Activated CD4-positive, alpha-beta memory T cell treated with anti-CD3 and anti-CD28 coated beads for 36 hours (primary cell): Measurements from ENCODE around the gene CCNF. TPM values are rescaled to one million over a fixed set of nuclear protein-coding genes. Genes with fewer than 3 reads are reported as not detected.

Experiments used
- CTCF ChIA-PET: fragments of 350-600 bp; sonication (Branson Sonifier 250); formaldehyde crosslinking; loops from one replicate; lab custom pipeline; 2021; ENCODE audit warnings: antibody characterized with exemption, inconsistent platforms; lab: Charles Lee
- POLR2A ChIA-PET: fragments of 350-600 bp; sonication (Branson Sonifier 250); formaldehyde crosslinking; loops from one replicate; lab custom pipeline; 2021; ENCODE audit warnings: antibody characterized with exemption; lab: Charles Lee
- DNase-seq: peaks from one replicate; pipeline ENCODE4 v3.0.0-alpha.2; 2020
- H3K27ac Mint-ChIP-seq: one replicate; pipeline ENCODE4 v1.8.0; 2021; ENCODE audit warnings: mixed read lengths
- H3K27me3 Mint-ChIP-seq: one replicate; pipeline ENCODE4 v1.8.0; 2021; ENCODE audit warnings: mixed read lengths
- H3K36me3 Mint-ChIP-seq: one replicate; pipeline ENCODE4 v1.8.0; 2021; ENCODE audit warnings: mixed read lengths
- H3K4me1 Mint-ChIP-seq: one replicate; pipeline ENCODE4 v1.8.0; 2021; ENCODE audit warnings: low read depth, mixed read lengths
- H3K4me3 Mint-ChIP-seq: one replicate; pipeline ENCODE4 v1.8.0; 2021; ENCODE audit warnings: mild to moderate bottlenecking, mixed read lengths
- H3K9me3 Mint-ChIP-seq: one replicate; pipeline ENCODE4 v1.8.0; 2021; ENCODE audit warnings: mixed read lengths
- intact Hi-C: fragments of 100-400 bp; cut with micrococcal nuclease; formaldehyde crosslinking; loops from one replicate; pipeline ENCODE4 v1.15.1; 2023
- total RNA-seq, 2 experiments: library from RNA; stranded (reverse); gene quantifications; one replicate each; pipeline ENCODE4 v1.2.3, GENCODE V29; 2021

Gene CCNF
- total RNA-seq, 2 experiments from 2014 or later, result 53.5 to 54.7 TPM

DNA sequence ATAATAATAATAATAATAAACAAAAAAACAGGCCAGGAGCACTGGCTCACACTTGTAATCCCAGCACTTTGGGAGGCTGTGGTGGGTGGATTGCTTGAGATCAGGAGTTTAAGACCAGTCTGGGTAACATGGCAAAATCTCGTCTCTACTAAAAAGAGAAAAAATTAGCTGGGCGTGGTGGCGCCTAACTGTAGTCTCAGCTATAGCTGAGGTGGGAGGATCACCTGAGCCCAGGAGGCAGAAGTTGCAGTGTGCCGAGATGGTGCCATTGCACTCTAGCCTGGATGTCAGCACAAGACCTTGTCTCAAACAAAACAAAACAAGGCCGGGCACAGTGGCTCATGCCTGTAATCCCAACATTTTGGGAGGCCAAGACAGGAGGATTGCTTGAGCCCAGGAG is 65.8 kb downstream of the CCNF start:
- H3K4me3 Mint-ChIP-seq, result no peak overlapping the region
- no peaks in the 10 kb centered on the region for H3K36me3 Mint-ChIP-seq
- H3K27me3 Mint-ChIP-seq, result no peaks in the 10 kb centered on the region
- ChIA-PET CTCF (interaction anchor here (1.6 kb wide), 1 partner anchor 355 kb away, joined by 3 read pairs; no protein-coding TSS in a partner anchor), POLR2A (no interaction called here)
- H3K4me1 Mint-ChIP-seq, result no peaks in the 10 kb centered on the region
- intact Hi-C loops, result no loop called here
- no peak for DNase-seq
- H3K27ac Mint-ChIP-seq, result no peak overlapping the region
- no peaks in the 10 kb centered on the region for H3K9me3 Mint-ChIP-seq

DNA sequence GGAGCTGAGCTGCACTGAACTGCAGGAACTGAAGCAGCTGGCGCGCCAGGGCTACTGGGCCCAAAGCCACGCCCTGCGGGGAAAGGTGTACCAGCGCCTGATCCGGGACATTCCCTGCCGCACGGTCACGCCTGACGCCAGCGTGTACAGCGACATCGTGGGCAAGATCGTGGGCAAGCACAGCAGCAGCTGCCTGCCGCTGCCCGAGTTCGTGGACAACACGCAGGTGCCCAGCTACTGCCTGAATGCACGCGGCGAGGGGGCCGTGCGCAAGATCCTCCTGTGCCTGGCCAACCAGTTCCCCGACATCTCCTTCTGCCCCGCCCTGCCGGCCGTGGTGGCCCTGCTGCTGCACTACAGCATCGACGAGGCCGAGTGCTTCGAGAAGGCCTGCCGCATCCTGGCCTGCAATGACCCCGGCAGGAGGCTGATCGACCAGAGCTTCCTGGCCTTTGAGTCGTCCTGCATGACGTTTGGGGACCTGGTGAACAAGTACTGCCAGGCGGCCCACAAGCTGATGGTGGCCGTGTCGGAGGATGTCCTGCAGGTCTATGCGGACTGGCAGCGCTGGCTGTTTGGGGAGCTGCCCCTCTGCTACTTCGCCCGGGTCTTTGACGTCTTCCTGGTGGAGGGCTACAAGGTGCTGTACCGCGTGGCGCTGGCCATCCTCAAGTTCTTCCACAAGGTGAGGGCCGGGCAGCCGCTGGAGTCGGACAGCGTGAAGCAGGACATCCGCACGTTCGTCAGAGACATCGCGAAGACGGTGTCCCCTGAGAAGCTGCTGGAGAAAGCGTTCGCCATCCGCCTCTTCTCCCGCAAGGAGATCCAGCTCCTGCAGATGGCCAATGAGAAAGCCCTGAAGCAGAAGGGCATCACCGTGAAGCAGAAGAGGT is 67.2 kb downstream of the CCNF start:
- H3K4me1 Mint-ChIP-seq, result no peaks in the 10 kb centered on the region
- no peak overlapping the region for H3K27ac Mint-ChIP-seq
- POLR2A ChIA-PET, result no interaction called here
- no peak for DNase-seq
- no peaks in the 10 kb centered on the region for H3K36me3 Mint-ChIP-seq
- no peaks in the 10 kb centered on the region for H3K27me3 Mint-ChIP-seq
- no peak overlapping the region for H3K4me3 Mint-ChIP-seq
- intact Hi-C loops, result no loop called here
- CTCF ChIA-PET, result no interaction called here
- no peaks in the 10 kb centered on the region for H3K9me3 Mint-ChIP-seq

DNA sequence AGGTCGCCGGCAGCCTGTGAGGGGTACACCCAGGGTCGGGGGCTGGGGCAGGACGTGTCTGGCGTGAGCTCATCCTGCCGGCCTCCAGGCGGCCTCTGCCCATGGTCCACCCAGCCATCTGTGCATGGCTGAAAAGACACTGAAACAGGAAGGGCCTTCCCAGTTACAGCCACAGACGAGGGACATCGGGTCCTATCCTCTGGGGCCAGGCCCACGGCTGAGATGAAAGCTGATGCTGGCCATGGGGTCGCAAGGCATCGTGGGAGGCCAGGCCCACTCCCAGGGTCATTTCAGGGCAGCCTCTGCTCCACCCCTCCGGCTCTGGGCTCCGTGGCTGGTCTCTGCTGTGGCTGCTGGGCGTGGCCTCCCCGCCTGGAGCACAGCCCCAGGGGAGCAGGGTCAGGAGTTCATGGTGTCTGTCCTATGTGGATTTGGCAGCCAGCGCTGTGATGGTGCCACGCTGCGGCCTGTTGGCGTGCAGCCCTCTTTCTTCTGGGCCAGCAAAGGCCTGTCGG is 67.9 kb downstream of the CCNF start:
- Mint-ChIP-seq H3K27me3 (no peaks in the 10 kb centered on the region), H3K4me3 (no peak overlapping the region), H3K36me3 (no peaks in the 10 kb centered on the region), H3K9me3 (no peaks in the 10 kb centered on the region), H3K4me1 (no peaks in the 10 kb centered on the region), H3K27ac (no peak overlapping the region)
- no peak for DNase-seq
- ChIA-PET CTCF (no interaction called here), POLR2A (no interaction called here)
- intact Hi-C loops, result no loop called here

DNA sequence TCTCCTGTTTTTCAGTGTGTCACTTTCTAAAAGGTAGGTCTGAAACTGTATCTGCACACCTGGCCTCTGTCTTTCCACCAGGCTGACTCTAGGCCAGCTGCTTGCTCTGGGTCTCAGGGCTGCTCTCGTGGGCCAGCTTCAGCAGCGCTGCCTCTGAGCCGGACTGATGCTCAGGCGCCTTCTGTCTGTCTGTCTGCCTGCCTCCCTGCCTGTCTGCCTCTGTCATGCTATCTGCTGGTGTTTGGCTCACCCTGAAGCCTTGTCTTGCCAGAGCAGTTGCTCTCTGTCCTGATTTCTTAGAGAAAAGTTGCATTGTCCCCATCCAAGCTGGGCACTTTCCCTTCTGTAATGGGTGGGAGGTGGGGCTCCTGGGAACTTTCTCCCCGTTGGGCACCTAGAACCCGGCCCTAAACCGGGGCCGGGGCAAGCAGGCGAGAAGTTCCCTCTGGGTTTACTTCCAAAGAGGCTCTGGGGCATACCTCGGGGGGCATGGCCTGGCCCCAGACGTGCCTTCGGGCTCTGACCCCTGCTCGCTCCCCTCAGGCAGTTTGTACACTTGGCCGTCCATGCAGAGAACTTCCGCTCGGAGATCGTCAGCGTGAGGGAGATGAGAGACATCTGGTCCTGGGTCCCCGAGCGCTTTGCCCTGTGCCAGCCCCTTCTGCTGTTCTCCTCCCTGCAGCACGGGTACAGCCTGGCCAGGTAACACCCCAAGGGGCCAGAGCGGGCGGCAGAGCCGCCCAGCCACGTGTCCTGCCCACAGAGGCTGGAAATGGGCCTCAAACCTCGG is 68.6 kb downstream of the CCNF start:
- intact Hi-C loops, result no loop called here
- H3K27me3 Mint-ChIP-seq, result no peaks in the 10 kb centered on the region
- POLR2A ChIA-PET, result interaction anchor here (0.7 kb wide), 1 partner anchor 23 kb away, joined by 3 read pairs; the partner anchor contains the start of gene TBC1D24
- CTCF ChIA-PET, result no interaction called here
- H3K4me3 Mint-ChIP-seq, result no peak overlapping the region
- no peak for DNase-seq
- H3K9me3 Mint-ChIP-seq, result no peaks in the 10 kb centered on the region
- H3K4me1 Mint-ChIP-seq, result no peaks in the 10 kb centered on the region
- no peaks in the 10 kb centered on the region for H3K36me3 Mint-ChIP-seq
- no peak overlapping the region for H3K27ac Mint-ChIP-seq

DNA sequence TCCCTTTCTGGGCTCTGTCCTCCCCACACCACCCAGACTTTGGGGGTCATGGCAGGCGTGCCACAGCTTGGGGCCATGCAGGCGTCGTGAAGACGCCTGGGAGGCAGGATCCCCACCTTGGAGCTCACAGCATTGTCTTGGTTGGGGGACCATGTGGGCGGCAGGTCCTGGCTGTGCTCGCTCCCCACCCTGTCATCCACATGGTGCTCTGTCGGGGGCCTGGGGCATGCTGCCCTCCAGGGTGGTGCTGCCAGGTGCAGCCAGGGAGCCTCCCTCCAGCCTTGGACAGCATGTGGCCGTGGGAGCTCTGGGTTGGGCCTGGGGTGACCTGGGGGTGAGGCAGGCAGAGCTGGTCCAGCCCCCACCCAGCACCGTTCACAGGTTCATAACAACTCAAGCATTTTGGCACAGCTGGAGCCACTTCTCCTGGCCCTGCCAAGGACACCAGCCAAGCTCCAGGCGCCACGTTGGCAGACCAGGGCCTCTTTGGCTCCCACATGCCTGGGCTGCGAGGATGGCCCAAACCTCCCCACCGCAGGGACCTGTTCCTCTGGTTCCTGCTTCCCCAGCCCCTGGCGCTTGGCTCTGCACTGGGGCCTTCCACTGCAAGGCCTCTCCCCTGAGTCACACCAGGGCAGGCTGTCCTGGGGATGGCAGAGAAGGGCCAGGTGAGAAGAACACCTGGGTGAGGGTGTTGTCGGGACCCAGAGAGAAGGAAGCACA is 69.4 kb downstream of the CCNF start:
- POLR2A ChIA-PET, result interaction anchor here (0.7 kb wide), 1 partner anchor 24 kb away, joined by 3 read pairs; the partner anchor contains the start of gene TBC1D24
- Mint-ChIP-seq H3K27ac (no peak overlapping the region), H3K4me3 (no peak overlapping the region), H3K4me1 (no peaks in the 10 kb centered on the region), H3K27me3 (no peaks in the 10 kb centered on the region), H3K9me3 (no peaks in the 10 kb centered on the region), H3K36me3 (no peaks in the 10 kb centered on the region)
- DNase-seq, result no peak
- CTCF ChIA-PET, result no interaction called here
- intact Hi-C loops, result no loop called here

DNA sequence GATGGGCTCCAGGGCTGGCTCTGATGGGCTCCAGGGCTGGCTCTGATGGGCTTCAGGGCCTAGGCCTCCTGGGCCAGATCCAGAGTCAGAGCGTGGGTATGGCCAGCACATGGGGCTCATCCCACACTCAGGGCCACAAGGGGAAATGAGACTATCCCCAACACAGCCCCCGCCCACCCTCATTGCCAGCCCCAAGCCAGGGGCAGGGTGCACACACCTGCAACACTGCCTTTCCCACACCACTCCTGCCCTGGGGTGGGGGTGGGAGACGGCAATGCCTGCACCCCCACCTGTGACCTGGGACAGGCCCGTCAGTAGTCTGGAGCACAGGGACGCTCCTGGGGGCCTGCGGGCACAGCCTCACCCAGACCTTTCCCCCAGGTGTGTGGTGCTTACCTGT is 70.2 kb downstream of the CCNF start:
- Mint-ChIP-seq H3K27me3 (no peaks in the 10 kb centered on the region), H3K9me3 (no peaks in the 10 kb centered on the region), H3K4me1 (no peaks in the 10 kb centered on the region), H3K36me3 (no peaks in the 10 kb centered on the region), H3K4me3 (no peak overlapping the region), H3K27ac (no peak overlapping the region)
- CTCF ChIA-PET, result interaction anchor here (1.0 to 2.9 kb wide), 2 partner anchors 40 to 305 kb away, joined by 3 to 21 read pairs; partner anchors contain the start of gene TEDC2
- POLR2A ChIA-PET, result no interaction called here
- intact Hi-C loops, result no loop called here
- DNase-seq, result no peak

DNA sequence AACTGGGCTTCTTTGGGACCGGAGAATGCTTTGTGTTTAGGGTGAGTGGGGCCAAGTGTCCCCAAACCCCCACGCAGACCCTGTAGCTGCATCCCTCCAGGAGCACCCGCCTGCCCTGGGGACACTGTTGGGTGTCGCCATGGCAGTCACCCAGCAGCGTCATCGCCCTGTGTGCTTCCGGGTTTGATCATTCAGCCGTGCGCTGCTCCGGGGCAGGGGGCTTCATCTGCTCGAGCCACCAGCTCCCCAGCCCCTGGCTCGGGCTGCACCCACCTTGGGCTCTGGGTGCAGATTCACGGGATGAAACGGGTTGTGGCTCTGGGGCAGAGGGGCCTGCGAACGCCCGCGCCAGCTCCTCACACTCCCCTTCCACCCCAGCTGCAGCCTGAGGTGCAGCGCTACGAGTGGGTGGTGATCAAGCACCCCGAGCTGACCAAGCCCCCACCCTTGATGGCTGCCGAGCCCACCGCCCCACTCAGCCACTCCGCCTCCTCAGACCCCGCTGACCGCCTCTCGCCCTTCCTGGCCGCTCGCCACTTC is 70.7 kb downstream of the CCNF start:
- Mint-ChIP-seq H3K4me3 (no peak overlapping the region), H3K9me3 (no peaks in the 10 kb centered on the region), H3K27ac (no peak overlapping the region), H3K4me1 (no peaks in the 10 kb centered on the region), H3K36me3 (no peaks in the 10 kb centered on the region), H3K27me3 (no peaks in the 10 kb centered on the region)
- ChIA-PET CTCF (interaction anchor here (1.0 to 2.9 kb wide), 7 partner anchors 13 to 305 kb away, joined by 3 to 21 read pairs (median 5); partner anchors contain the start of genes ABCA3, CCNF and TEDC2), POLR2A (no interaction called here)
- no peak for DNase-seq
- intact Hi-C loops, result loop anchor here (2.0 to 10.0 kb wide), 2 partner anchors 159 to 305 kb away; partner anchors contain the start of genes ABCA3 and CASKIN1

DNA sequence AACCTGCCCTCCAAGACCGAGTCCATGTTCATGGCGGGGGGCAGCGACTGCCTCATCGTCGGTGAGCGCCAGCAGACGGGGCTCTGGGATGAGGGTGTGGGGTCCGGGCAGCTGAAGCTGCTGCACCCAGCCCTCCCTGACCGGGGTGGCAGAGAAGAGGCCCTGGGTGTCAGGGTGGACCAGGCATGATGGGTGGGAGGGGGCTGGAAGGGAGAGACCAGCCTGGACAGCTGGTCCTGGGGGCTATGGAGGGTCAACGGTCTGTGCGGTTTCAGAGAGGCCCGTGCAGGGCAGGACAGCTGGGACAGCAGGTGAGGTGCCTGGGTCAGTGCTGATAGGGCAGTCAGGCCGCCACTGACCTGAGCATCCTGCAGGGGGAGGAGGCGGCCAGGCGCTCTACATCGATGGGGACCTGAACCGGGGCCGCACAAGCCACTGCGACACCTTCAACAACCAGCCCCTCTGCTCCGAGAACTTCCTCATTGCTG is 71.2 kb downstream of the CCNF start:
- ChIA-PET POLR2A (no interaction called here), CTCF (interaction anchor here (0.8 to 2.9 kb wide), 25 partner anchors 8 to 306 kb away, joined by 3 to 21 read pairs (median 4); partner anchors contain the start of genes ABCA3, ATP6V0C, CCNF and CEMP1)
- H3K4me3 Mint-ChIP-seq, result no peak overlapping the region
- H3K4me1 Mint-ChIP-seq, result no peaks in the 10 kb centered on the region
- intact Hi-C loops, result loop anchor here (2.0 to 10.0 kb wide), 2 partner anchors 160 to 306 kb away; partner anchors contain the start of genes ABCA3 and CASKIN1
- H3K9me3 Mint-ChIP-seq, result no peaks in the 10 kb centered on the region
- no peaks in the 10 kb centered on the region for H3K36me3 Mint-ChIP-seq
- H3K27ac Mint-ChIP-seq, result no peak overlapping the region
- no peak for DNase-seq
- H3K27me3 Mint-ChIP-seq, result no peaks in the 10 kb centered on the region

DNA sequence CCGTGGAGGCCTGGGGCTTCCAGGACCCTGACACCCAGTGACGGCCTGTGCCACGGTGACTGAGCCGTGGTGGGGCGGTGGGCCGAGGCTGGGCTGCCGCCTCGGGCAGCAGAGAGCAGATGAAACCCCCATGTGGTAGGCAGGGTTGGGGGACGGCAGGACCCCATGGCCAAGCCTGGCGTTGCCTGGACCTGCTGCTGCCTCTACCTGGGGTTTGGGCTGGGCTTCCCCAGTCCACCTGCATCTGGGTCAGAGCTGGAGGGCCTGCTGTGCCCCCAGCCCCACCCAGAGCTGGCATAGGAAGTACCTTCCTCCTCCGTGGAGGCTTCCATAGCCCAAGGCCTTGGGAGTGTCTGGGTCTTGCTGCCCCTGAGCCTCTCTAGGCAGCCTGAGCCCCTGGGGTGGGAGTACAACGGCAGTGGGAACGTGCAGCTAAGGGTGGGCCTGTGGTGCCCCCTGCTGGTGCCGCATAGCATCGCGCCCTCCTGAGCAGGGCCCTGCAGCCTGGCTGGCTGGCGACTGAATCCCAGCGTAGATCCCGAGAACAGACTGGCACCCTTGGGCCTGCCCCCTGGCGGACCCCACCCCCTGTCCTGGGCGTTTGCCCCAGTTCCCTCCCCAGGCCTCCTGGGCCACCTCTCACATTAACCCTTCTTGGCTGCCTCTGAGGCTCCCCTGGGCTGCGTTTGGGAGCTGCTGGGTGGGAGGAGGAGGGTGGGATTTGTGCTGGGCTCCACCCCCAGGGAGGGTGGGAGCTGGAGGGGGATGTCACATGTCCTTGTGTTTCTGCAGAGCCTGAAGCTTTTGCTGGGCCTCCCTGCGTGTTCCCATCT is 71.9 kb downstream of the CCNF start:
- intact Hi-C loops, result loop anchor here (2.0 to 10.0 kb wide), 2 partner anchors 160 to 306 kb away; partner anchors contain the start of genes ABCA3 and CASKIN1
- no peak overlapping the region for H3K27ac Mint-ChIP-seq
- ChIA-PET CTCF (interaction anchor here (0.7 to 2.9 kb wide), 29 partner anchors 9 to 307 kb away, joined by 3 to 21 read pairs (median 4); partner anchors contain the start of genes ABCA3, ATP6V0C, CCNF and CEMP1), POLR2A (interaction anchor here (1.1 kb wide), 1 partner anchor 31 kb away, joined by 3 read pairs; no protein-coding TSS in a partner anchor)
- peak; percentile 85 for DNase-seq
- H3K4me3 Mint-ChIP-seq, result no peak overlapping the region
- no peaks in the 10 kb centered on the region for H3K36me3 Mint-ChIP-seq
- no peaks in the 10 kb centered on the region for H3K4me1 Mint-ChIP-seq
- no peaks in the 10 kb centered on the region for H3K27me3 Mint-ChIP-seq
- no peaks in the 10 kb centered on the region for H3K9me3 Mint-ChIP-seq
